Measurements from ENCODE around the gene PHF10.
A peak's percentile ranks its signal among the peaks of the same experiment; 100 is the strongest.

Gene PHF10

GRCh38 chr6:169654598-169655391, 69.5 kb downstream of the PHF10 start:
- DNase-seq (ENCODE audit: low read depth, low spot score) = peak; percentile 23
- peak overlapping the region; percentile 56 for H3K4me3 ChIP-seq (ENCODE audit: low read depth, low read length)
- ChIA-PET POLR2A (no interaction called here), CTCF (interaction anchor here (1.3 to 1.9 kb wide), 2 partner anchors 15 to 697 kb away, joined by 3 to 4 read pairs; no protein-coding TSS in a partner anchor)
- peak; percentile 29 for TF ChIP-seq CTCF (IDR thresholded peaks at IDR 0.05; ENCODE audit: insufficient read depth, low read length, missing control alignments)

All from AG04449 (cell line).